Stimulated activated CD4-positive, alpha-beta T cell treated with anti-CD3 and anti-CD28 coated beads, Interleukin-2, amount 100 ng/mL, for 48 hours (primary cell): Measurements from ENCODE around the gene MAS1.
"Not testable (repeated sequence)": the region's sequence is repeated elsewhere in the genome, so short reads cannot be mapped to it uniquely, and the experiment has no call there.

Experiments
- DNase-seq, 2 donors: peaks; one replicate each; pipeline ENCODE4 v3.0.0-alpha.2; 2020

MAS1 gene

DNA sequence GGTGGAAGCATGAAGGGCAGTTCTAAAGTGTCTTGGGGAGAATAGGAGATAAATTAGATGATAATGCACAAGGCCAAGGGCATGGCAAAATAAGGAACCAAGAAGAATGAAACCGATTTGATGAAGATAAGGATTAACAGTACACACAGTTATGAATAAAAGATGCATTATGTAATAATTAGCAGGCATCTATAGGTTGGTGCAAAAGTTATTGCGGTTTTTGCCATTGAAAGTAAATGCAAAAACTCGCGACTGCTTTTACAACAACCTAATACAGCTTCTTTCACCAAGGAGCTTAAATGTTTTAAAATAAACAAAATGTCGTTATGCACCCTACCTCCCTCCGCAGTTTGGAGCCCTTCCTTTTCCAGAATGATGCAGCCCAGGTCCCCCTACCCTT, 29.0 kb downstream of the MAS1 start:
- no peak for DNase-seq

DNA sequence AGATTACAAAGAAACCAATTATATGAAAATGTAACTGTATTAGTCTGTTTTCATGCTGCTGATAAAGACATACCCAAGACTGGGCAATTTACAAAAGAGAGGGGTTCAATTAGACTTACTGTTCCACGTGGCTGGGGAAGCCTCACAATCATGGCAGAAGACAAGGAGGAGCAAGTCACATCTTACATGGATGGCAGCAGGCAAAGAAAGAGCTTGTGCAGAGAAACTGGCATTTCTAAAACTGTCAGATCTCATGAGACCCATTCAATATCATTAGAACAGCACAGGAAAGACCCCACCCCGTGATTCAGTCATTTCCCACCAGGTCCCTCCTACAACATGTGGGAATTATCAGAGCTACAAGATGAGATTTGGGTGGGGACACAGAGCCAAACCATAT, 33.4 kb downstream of the MAS1 start:
- DNase-seq = not testable (repeated sequence)

DNA sequence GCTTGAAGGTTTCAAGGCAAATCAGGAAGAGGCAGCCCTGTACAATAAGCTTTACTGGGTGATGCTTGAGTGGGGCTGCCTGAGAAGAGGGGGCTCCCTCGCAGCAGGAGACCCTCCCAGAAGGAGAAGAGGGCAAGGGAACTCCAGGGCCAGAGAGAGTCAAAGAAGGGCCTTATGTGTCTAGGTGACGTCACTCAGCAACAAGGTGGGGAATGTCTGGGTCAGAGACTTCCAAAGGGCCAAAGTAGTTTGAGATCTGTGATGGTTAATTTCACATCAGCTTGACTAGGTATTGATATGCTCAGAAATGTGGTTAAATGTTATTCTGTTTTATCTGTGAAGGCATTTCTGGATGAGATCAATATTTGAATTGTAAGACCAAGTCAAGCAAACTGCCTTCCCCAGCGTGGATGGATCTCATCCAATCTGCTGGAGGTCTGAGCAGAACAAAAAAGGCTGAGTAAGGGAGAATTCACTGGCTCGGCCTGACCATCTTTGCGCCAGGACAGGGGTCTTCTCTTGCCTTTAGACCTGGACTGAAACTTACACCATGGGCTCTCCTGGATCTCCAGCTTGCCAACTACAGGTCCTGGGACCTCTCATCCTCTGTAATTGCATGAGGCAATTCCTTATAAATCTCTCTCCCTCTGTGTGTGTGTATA, 35.9 kb downstream of the MAS1 start:
- DNase-seq = no peak

- peak; percentile 42 to 47 for DNase-seq
Measured at GRCh38 chr6:159929819-159930218, 39.0 kb downstream of the MAS1 start.

DNA sequence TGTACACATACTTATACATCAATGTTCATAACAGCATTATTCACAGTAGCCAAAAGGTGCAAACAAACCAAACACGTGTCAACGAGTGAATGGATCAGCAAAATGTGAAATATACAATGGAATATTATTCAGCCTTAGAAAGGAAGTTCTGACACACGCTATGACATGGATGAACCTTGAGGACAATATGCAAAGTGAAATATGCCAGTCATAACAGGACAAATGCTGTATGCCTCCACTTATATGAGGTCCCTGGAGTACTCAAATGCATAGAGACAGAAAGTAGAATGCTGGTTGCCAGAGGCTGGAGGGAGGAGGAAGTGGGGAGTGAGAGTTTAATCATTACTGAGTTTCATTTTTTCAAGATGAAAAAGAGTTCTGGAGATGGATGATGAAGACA, 40.3 kb downstream of the MAS1 start:
- DNase-seq = peak in 1 of 2 donors; percentile 8

DNA sequence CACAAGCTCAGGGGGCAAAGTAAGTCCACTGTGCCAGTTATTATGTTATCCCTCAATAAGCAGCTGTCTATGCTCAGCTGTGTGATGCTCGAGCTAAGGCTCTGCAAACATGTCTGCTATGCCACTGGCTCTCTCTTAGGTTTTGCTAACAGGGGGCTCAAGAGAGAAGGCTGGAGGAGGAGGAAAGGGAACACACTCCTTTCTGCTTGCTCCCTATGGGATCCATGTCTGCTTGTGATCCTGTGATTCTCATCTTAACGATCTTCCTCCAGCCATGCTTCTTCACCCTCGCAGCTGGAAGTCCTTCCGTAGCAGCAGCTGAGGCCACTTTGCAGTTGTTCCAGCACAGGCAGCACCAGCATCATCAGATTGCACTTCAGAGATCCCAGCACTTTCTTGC, 41.1 kb downstream of the MAS1 start:
- DNase-seq = no peak

DNA sequence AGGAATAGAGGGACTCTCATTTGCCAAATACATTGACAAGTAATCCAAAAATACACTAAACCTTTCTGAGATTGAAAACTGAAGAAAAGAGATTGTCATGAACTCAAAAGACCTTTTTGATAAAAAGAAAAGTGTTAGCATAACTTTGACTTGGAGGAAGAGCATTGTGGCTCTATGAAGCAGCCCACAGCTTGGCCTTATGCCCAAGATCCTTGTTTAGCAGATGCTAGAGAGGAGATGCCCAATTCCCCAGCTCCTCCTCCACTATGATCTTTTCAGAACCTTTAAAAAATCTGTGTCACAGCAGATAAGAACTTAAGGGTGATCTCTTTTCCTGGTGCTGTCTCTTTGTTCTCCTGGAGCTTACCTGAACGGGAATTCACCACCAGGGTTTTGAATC, 42.3 kb downstream of the MAS1 start:
- no peak for DNase-seq

DNA sequence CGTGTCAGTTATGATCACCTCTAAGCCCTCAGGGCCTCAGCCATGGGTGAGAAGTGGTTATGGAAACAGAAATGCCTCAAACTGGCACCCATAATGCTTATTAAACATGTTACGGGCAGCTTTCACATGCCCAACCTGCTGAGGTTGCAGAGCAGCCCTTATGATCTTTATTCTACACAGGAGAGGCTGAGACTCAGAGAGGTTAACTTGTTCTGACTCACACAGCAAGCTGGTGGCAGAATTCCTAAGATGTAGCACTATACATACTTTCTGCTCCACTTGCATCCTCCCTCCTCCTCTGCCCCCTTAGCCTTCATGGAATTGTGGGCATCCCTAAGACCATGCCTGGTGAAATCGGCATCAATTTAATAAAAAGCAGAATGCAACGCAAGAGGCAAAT, 43.4 kb downstream of the MAS1 start:
- no peak for DNase-seq

DNA sequence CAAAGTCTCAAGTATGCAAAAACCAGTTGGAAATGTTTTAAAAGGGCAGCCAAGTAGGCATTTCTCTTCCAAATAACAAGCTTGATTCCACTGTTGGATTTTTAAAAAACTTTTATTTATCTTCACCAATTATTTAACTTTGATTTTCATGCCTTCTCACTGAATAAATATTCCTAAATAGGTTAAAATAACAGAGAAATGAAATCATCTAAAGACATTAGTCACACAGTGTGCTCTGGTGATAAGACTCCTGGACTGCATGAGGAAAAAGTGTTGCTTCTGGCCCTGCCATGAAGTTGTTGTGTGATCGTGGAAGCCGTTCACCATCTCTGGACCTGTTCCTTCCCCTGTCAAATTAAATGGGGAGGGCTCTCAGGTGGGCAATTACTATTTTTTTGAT, 44.3 kb downstream of the MAS1 start:
- DNase-seq = no peak

- no peak for DNase-seq
Measured at GRCh38 chr6:159935633-159936032, 44.8 kb downstream of the MAS1 start.

- DNase-seq = no peak
Measured at GRCh38 chr6:159939591-159940016, 48.8 kb downstream of the MAS1 start.
